Osteoblast (primary cell): ENCODE data around the gene MYLK. TPM values are rescaled to one million over a fixed set of nuclear protein-coding genes. Genes with fewer than 3 reads are reported as not detected.

ENCODE experiments used
- DNase-seq: peaks from one replicate; pipeline ENCODE4 v3.0.0; 2011; ENCODE audit warnings: low spot score, mixed read lengths; ENCODE audit not compliant: insufficient read length; ENCODE audit errors: missing footprints
- H2AFZ ChIP-seq: 2 replicates; pipeline ENCODE4 v1.6.0; 2011; ENCODE audit warnings: mild to moderate bottlenecking, low read length
- H3K27ac ChIP-seq: 2 replicates; pipeline ENCODE4 v1.5.1; 2011; ENCODE audit warnings: mild to moderate bottlenecking, low read depth, low read length, moderate library complexity
- H3K27me3 ChIP-seq: 2 replicates; pipeline ENCODE4 v1.6.0; 2012; ENCODE audit warnings: mild to moderate bottlenecking, control low read depth, inconsistent platforms, low read length, moderate library complexity; ENCODE audit not compliant: insufficient read depth
- H3K36me3 ChIP-seq: 2 replicates; pipeline ENCODE4 v1.5.1; 2011; ENCODE audit warnings: mild to moderate bottlenecking, low read length, control low read depth, moderate library complexity; ENCODE audit not compliant: insufficient read depth
- H3K4me1 ChIP-seq: 2 replicates; pipeline ENCODE4 v1.5.1; 2011; ENCODE audit warnings: mild to moderate bottlenecking, low read length, control low read depth, moderate library complexity; ENCODE audit not compliant: insufficient read depth
- H3K4me2 ChIP-seq: 2 replicates; pipeline ENCODE4 v1.6.0; 2011; ENCODE audit warnings: mild to moderate bottlenecking, low read length; ENCODE audit not compliant: insufficient read depth
- H3K4me3 ChIP-seq: fragments of 200-600 bp; sonication (generic); 3 replicates; pipeline ENCODE4 v1.5.1; 2012; ENCODE audit warnings: mild to moderate bottlenecking, low read length, inconsistent platforms; ENCODE audit not compliant: insufficient read depth
- H3K79me2 ChIP-seq: 2 replicates; pipeline ENCODE4 v1.6.0; 2012; ENCODE audit warnings: mild to moderate bottlenecking, low read length, control low read depth, inconsistent platforms; ENCODE audit not compliant: insufficient read depth
- H3K9me3 ChIP-seq: 2 replicates; pipeline ENCODE4 v1.5.1; 2011; ENCODE audit warnings: low read depth, low read length, control low read depth
- H4K20me1 ChIP-seq: 2 replicates; pipeline ENCODE4 v1.6.0; 2012; ENCODE audit warnings: mild to moderate bottlenecking, low read length, control low read depth; ENCODE audit not compliant: insufficient read depth
- CTCF ChIP-seq: IDR thresholded peaks from 2 replicates; pipeline ENCODE4 v1.5.1; 2011; ENCODE audit warnings: mild to moderate bottlenecking, low read depth, low read length, moderate library complexity; ENCODE audit errors: extremely low read depth
- total RNA-seq: library from RNA; depleted of rRNA; stranded (reverse); fragments of >200 nt; gene quantifications from 2 replicates; pipeline ENCODE4 v1.2.3, GENCODE V29; 2012

Gene MYLK
- total RNA-seq, 1 donor: 268 TPM

GRCh38 chr3:123688241-123688747 is 195.8 kb downstream of the MYLK start:
- Histone ChIP-seq H3K36me3 (peaks cover 63% of the 10 kb centered on the region), H2AFZ (no peak overlapping the region)

GRCh38 chr3:123687286-123687685 is 196.8 kb downstream of the MYLK start:
- Histone ChIP-seq H3K4me2 (no peak overlapping the region), H3K4me1 (peaks cover 32% of the 10 kb centered on the region), H3K4me3 (no peak overlapping the region), H3K9me3 (no peaks in the 10 kb centered on the region), H3K79me2 (no peaks in the 10 kb centered on the region), H3K36me3 (peaks cover 61% of the 10 kb centered on the region), H4K20me1 (no peaks in the 10 kb centered on the region), H3K27ac (peak overlapping the region; percentile 85), H3K27me3 (no peaks in the 10 kb centered on the region), H2AFZ (no peak overlapping the region)
- TF ChIP-seq CTCF: no peak
- DNase-seq: no peak

More at GRCh38 chr3:123688241-123688747, 195.8 kb downstream of the MYLK start:
- H3K27me3 ChIP-seq: no peaks in the 10 kb centered on the region
- peak; percentile 99 for DNase-seq
- TF ChIP-seq CTCF: no peak
- peaks cover 33% of the 10 kb centered on the region for H3K4me1 ChIP-seq
- H3K27ac ChIP-seq: peak overlapping the region; percentile 85
- H4K20me1 ChIP-seq: no peaks in the 10 kb centered on the region
- H3K4me3 ChIP-seq: no peak overlapping the region
- no peak overlapping the region for H3K4me2 ChIP-seq
- no peaks in the 10 kb centered on the region for H3K9me3 ChIP-seq
- peaks cover 2% of the 10 kb centered on the region for H3K79me2 ChIP-seq

GRCh38 chr3:123686251-123686650 is 197.9 kb downstream of the MYLK start:
- no peaks in the 10 kb centered on the region for H3K27me3 ChIP-seq
- no peak overlapping the region for H2AFZ ChIP-seq
- no peak for DNase-seq
- peaks cover 28% of the 10 kb centered on the region for H3K4me1 ChIP-seq
- no peaks in the 10 kb centered on the region for H4K20me1 ChIP-seq
- peaks cover 62% of the 10 kb centered on the region for H3K36me3 ChIP-seq
- no peak for TF ChIP-seq CTCF
- no peak overlapping the region for H3K4me3 ChIP-seq
- H3K4me2 ChIP-seq: no peak overlapping the region
- no peak overlapping the region for H3K27ac ChIP-seq
- no peaks in the 10 kb centered on the region for H3K9me3 ChIP-seq
- no peaks in the 10 kb centered on the region for H3K79me2 ChIP-seq

- no peak for TF ChIP-seq CTCF
- Histone ChIP-seq H4K20me1 (no peaks in the 10 kb centered on the region), H3K79me2 (no peaks in the 10 kb centered on the region), H3K36me3 (peaks cover 62% of the 10 kb centered on the region), H3K4me3 (no peak overlapping the region), H2AFZ (no peak overlapping the region), H3K27me3 (no peaks in the 10 kb centered on the region), H3K4me2 (no peak overlapping the region), H3K4me1 (peaks cover 28% of the 10 kb centered on the region), H3K27ac (no peak overlapping the region), H3K9me3 (no peaks in the 10 kb centered on the region)
- no peak for DNase-seq
These were observed 198.4 kb downstream of the MYLK start for GRCh38 chr3:123685780-123686179.
